ENCODE data around the gene IL1RN.

IL1RN gene

DNA sequence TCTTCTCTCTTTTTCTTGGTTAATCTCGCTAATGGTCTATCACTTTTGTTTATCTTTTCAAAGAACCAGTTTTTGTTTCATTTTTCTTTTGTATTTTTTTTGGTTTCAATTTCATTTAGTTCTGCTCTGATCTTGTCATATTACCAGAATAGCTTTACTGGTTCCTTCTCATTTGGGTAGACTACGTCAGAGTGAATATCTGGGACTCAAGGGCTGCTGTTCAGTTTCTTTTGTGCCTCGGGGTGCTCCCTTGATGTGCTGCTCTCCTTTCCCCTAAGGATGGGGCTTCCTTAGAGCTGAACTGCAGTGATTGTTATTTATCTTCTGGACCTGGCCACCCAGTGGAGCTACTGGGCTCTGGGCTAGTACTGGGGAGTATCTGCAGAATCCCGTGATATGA is 29.4 kb upstream of the IL1RN start:
- no peak for DNase-seq
- in situ Hi-C loops (cut with HindIII; ENCODE audit: low pct_ligation_motif_present, low pct_unique_long_range_greater_than_20kb, low sequenced_read_pairs), result no loop called here

GRCh38 chr2:113098532-113098931 is 28.9 kb upstream of the IL1RN start:
- no peak for DNase-seq
- in situ Hi-C loops (cut with HindIII; ENCODE audit: low pct_ligation_motif_present, low pct_unique_long_range_greater_than_20kb, low sequenced_read_pairs), result no loop called here

- in situ Hi-C loops (cut with HindIII; ENCODE audit: low pct_ligation_motif_present, low pct_unique_long_range_greater_than_20kb, low sequenced_read_pairs), result no loop called here
- DNase-seq, result no peak
Observed at GRCh38 chr2:113102133-113102532, 25.3 kb upstream of the IL1RN start.

- in situ Hi-C loops (cut with HindIII; ENCODE audit: low pct_ligation_motif_present, low pct_unique_long_range_greater_than_20kb, low sequenced_read_pairs), result no loop called here
- no peak for DNase-seq
Observed at GRCh38 chr2:113103277-113103676, 24.1 kb upstream of the IL1RN start.

DNA sequence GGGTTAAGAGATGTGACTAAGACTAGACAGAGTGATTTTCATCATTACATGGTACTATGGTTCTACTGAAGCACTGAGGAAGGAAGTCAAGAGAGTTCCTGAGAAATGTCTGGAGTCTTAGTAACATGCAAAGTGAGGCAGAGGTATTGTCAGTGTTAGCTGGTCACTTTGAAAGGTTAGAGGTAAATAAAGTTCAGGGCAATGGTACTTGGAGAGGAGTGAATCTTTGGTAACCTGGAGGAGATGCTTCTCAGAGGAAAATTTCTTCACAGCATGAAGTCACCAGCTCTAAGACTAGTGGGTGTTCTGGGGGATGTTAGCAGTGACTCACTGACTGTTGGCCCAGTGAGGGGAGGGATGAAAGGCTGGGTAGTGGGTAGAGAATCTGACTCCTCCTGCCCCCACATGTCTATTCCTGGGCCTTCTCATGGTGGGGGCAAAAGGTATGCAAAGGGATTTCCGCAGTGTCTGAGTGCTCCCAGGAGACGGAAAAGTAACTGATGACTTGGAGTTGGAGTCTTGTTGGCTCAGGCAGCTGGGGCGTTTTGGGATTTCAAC is 23.3 kb upstream of the IL1RN start:
- no peak for DNase-seq
- in situ Hi-C loops (cut with HindIII; ENCODE audit: low pct_ligation_motif_present, low pct_unique_long_range_greater_than_20kb, low sequenced_read_pairs), result no loop called here

GRCh38 chr2:113105047-113105785 is 22.2 kb upstream of the IL1RN start:
- no peak for DNase-seq
- in situ Hi-C loops (cut with HindIII; ENCODE audit: low pct_ligation_motif_present, low pct_unique_long_range_greater_than_20kb, low sequenced_read_pairs), result no loop called here

DNA sequence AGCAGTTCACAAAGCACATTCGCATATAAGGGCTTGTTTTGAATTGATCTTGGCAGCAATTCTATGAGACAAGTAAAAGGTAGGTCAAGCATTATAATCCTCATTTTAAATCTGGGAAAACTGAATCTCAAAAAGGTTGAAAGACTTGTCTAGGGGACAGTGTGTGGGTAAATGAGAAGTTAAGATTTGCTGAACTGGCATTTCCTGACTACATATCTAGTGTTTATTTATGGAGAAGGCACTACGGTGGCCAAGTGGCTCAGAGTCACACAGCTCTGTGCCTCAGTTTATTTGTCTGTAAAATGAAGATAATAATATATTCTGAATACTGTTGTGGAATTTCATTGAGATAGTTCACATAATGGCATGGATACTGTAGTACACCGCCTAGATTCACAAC is 16.3 kb upstream of the IL1RN start:
- DNase-seq, result no peak
- in situ Hi-C loops (cut with HindIII; ENCODE audit: low pct_ligation_motif_present, low pct_unique_long_range_greater_than_20kb, low sequenced_read_pairs), result no loop called here

- in situ Hi-C loops (cut with HindIII; ENCODE audit: low pct_ligation_motif_present, low pct_unique_long_range_greater_than_20kb, low sequenced_read_pairs), result no loop called here
- no peak for DNase-seq
Observed at GRCh38 chr2:113111823-113112287, 15.5 kb upstream of the IL1RN start.

DNA sequence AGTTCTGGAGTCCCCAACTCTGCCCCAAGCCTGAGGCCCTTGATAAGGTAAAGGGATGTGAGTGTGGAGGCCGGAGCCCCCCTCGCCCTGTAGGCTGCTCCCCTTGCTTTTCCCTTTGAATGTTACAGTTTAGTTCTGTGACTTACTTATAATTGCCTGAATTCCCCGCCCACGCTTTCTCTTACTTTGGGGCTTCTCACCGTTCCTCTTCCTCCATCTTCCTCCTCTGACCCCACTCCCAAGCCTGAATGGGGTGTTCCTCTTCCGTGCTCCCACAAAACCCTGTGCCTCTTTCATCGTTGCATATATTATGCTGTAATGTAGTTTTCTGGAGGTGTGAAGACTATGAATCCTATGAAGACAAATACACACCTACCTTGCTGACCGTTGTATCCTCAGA is 15.0 kb upstream of the IL1RN start:
- DNase-seq, result no peak
- in situ Hi-C loops (cut with HindIII; ENCODE audit: low pct_ligation_motif_present, low pct_unique_long_range_greater_than_20kb, low sequenced_read_pairs), result no loop called here

DNA sequence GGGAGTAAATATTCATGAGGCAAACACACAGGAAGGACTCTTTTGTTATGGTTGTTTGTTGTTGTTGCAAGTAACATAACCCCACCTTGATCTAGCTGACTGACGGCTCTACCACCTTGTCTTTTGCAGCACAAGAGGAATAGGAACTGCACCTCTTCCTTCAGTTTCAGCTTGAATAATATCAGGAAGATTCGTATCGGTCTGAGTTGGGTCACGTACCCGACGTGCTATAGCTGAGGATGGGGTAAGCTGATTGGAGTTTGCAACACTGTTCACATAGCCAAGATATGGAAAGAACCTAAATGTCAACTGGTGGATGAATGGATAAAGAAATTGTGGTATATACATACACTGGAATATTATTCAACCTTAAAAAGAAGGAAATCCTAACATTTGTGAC is 14.5 kb upstream of the IL1RN start:
- no peak for DNase-seq
- in situ Hi-C loops (cut with HindIII; ENCODE audit: low pct_ligation_motif_present, low pct_unique_long_range_greater_than_20kb, low sequenced_read_pairs), result no loop called here

- in situ Hi-C loops (cut with HindIII; ENCODE audit: low pct_ligation_motif_present, low pct_unique_long_range_greater_than_20kb, low sequenced_read_pairs), result no loop called here
- no peak for DNase-seq
Observed at GRCh38 chr2:113113807-113114206, 13.6 kb upstream of the IL1RN start.

DNA sequence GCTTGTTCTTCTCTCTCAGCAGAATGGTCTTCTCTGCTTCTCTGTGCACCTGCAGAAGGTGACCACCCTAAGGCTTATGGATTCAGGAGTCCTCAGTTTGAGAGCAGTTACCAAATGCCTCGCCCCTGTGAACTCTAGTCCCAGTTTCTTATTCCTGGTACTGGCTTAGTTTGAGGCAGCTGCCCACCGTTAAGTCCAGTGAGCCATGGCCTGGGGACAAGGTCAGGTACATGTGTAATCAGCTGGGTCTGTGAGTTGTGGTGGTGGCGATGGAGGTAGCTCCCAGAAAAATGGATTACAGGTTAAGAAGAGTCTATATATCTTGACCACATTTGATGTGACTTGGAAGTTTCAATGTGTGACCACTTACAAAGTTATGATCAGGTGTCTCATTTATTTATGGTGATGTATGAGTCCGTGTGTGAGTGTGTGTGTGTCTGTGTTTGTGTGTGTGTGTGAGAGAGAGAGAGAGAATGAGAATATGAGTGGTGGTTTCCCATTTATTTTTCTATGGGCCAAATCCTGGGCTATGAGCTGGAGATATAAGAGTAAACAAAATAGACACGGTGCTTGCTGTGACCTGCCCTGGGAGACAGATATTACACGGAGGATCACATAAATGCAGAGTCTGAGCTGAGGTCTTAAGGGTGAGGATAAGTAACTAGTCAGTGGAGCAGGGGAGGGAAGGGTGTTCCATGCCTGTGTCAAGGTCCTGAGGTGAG is 13.0 kb upstream of the IL1RN start:
- in situ Hi-C loops (cut with HindIII; ENCODE audit: low pct_ligation_motif_present, low pct_unique_long_range_greater_than_20kb, low sequenced_read_pairs), result no loop called here
- no peak for DNase-seq

- in situ Hi-C loops (cut with HindIII; ENCODE audit: low pct_ligation_motif_present, low pct_unique_long_range_greater_than_20kb, low sequenced_read_pairs), result no loop called here
- DNase-seq, result no peak
Observed at GRCh38 chr2:113114996-113115395, 12.4 kb upstream of the IL1RN start.

GRCh38 chr2:113116100-113116958 is 11.1 kb upstream of the IL1RN start:
- in situ Hi-C loops (cut with HindIII; ENCODE audit: low pct_ligation_motif_present, low pct_unique_long_range_greater_than_20kb, low sequenced_read_pairs), result no loop called here
- DNase-seq, result no peak

DNA sequence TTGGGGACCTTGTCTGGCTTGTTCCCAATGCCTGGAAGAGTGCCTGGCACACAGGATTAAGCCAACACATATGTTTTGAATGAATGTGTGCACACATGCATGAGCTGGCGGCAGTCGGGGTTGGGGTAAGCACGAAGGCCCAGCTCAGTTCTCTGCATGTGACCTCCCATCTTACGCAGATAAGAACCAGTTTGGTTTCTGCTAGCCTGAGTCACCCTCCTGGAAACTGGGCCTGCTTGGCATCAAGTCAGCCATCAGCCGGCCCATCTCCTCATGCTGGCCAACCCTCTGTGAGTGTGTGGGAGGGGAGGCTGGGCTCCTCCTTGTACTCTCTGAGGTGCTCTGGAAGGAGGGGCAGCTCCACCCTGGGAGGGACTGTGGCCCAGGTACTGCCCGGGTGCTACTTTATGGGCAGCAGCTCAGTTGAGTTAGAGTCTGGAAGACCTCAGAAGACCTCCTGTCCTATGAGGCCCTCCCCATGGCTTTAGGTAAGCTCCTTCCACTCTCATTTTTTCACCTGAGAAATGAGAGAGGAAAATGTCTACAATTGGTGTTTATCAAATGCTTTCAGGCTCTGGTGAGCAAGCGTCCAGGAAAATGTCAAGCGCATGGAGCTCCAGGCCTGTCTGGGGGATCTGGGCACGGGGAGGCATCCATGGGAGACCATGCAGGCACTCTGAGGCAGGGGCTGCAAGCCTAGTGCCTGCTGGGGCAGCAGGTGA is 9.7 kb upstream of the IL1RN start:
- DNase-seq, result no peak
- in situ Hi-C loops (cut with HindIII; ENCODE audit: low pct_ligation_motif_present, low pct_unique_long_range_greater_than_20kb, low sequenced_read_pairs), result no loop called here

- DNase-seq, result no peak
- in situ Hi-C loops (cut with HindIII; ENCODE audit: low pct_ligation_motif_present, low pct_unique_long_range_greater_than_20kb, low sequenced_read_pairs), result no loop called here
Observed at GRCh38 chr2:113118263-113118657, 9.1 kb upstream of the IL1RN start.

- in situ Hi-C loops (cut with HindIII; ENCODE audit: low pct_ligation_motif_present, low pct_unique_long_range_greater_than_20kb, low sequenced_read_pairs), result no loop called here
- no peak for DNase-seq
Observed at GRCh38 chr2:113119111-113119510, 8.3 kb upstream of the IL1RN start.

DNA sequence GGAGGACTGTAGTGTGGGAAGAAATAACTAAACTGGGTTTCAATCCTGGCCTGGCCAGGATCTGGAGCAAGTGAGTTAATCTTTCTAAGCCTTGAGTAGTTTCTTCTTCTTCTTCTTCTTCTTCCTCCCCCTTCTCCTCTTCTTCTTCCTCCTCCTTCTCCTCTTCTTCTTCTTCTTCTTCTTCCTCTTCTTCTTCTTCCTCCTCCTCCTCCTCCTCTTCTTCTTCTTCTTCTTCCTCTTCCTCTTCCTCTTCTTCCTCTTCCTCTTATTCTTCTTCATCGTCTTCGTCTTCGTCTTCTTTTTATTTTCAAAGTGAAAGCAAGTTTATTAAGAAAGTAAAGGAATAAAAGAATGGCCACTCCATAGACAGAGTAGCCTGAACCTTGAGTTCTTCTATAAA is 6.5 kb upstream of the IL1RN start:
- in situ Hi-C loops (cut with HindIII; ENCODE audit: low pct_ligation_motif_present, low pct_unique_long_range_greater_than_20kb, low sequenced_read_pairs), result no loop called here
- no peak for DNase-seq

Measured in ACHN (cell line).